Muscle layer of colon (tissue), 2 donors: ENCODE data around the gene ALKBH4.
"Not testable (repeated sequence)": the region's sequence is repeated elsewhere in the genome, so short reads cannot be mapped to it uniquely, and the experiment has no call there.

Experiments
- H3K27ac ChIP-seq: one replicate; pipeline ENCODE4 v1.7.0; 2013; ENCODE audit warnings: low read depth, mild to moderate bottlenecking, low read length, moderate library complexity
- H3K27me3 ChIP-seq, 2 donors: one replicate each; pipeline ENCODE4 v1.7.0; 2013; ENCODE audit warnings: low read length in 2 of 2, mild to moderate bottlenecking in 2 of 2; ENCODE audit not compliant: insufficient read depth in 2 of 2, control insufficient read depth in 1 of 2
- H3K36me3 ChIP-seq: one replicate; pipeline ENCODE4 v1.7.0; 2013; ENCODE audit warnings: mild to moderate bottlenecking, low read length; ENCODE audit not compliant: insufficient read depth
- H3K4me1 ChIP-seq: one replicate; pipeline ENCODE4 v1.7.0; 2013; ENCODE audit warnings: mild to moderate bottlenecking, low read length; ENCODE audit not compliant: insufficient read depth
- H3K4me3 ChIP-seq, 2 donors: one replicate each; pipeline ENCODE4 v1.7.0; 2013; ENCODE audit warnings: low read length in 2 of 2, low read depth in 1 of 2, mild to moderate bottlenecking in 1 of 2, moderate library complexity in 1 of 2
- H3K9ac ChIP-seq: one replicate; pipeline ENCODE4 v1.7.0; 2013; ENCODE audit warnings: low read length
- H3K9me3 ChIP-seq: one replicate; pipeline ENCODE4 v1.7.0; 2013; ENCODE audit warnings: mild to moderate bottlenecking, low read length
- donor health status: abdominal sarcoma.
- donor health status: Adenocarcinoma of cecum.

Gene ALKBH4

GRCh38 chr7:102474116-102474515 is 9.5 kb upstream of the ALKBH4 start:
- not testable (repeated sequence) for H3K27ac ChIP-seq, H3K27me3 ChIP-seq, H3K36me3 ChIP-seq, H3K4me3 ChIP-seq, H3K9me3 ChIP-seq, H3K9ac ChIP-seq, H3K4me1 ChIP-seq

DNA sequence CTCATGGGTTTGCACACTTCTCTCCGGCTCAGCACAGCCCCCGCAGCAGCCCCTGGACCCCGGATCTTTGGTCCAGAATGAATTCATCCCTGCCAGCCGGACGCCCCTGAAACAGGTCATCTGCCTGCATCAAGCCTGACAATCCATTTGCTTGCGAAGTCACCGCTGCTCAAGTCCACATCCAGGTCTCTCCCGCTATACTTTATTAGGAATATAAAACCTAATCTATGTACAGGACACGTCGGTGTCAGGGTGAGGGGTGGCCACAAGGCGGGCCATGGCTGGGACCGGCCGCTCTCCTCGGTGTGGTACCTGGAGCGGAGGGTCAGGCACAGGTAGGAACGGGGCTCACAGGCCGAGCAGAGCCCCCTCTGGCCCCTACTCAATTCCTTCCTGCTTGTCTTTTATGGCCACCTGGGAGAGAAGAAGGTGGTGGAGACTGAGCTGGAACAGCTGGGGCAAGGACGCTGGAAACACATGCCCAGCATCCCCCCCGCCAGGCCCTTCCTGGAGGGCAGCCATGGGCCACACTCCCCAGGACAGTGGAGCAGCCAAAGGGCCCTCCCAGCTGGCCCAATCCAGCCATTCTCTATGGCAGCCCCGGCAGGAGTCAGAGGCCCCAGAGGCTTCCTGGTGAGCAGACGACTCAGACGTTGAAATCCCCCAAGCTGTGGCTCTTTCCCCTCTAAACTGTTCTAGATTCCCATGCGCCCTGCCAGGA is 8.8 kb upstream of the ALKBH4 start:
- Histone ChIP-seq H3K27me3 (no peaks in the 10 kb centered on the region), H3K9me3 (no peaks in the 10 kb centered on the region), H3K4me1 (no peaks in the 10 kb centered on the region), H3K27ac (no peak overlapping the region), H3K36me3 (peaks cover 4% of the 10 kb centered on the region), H3K4me3 (no peak overlapping the region), H3K9ac (no peak overlapping the region)

DNA sequence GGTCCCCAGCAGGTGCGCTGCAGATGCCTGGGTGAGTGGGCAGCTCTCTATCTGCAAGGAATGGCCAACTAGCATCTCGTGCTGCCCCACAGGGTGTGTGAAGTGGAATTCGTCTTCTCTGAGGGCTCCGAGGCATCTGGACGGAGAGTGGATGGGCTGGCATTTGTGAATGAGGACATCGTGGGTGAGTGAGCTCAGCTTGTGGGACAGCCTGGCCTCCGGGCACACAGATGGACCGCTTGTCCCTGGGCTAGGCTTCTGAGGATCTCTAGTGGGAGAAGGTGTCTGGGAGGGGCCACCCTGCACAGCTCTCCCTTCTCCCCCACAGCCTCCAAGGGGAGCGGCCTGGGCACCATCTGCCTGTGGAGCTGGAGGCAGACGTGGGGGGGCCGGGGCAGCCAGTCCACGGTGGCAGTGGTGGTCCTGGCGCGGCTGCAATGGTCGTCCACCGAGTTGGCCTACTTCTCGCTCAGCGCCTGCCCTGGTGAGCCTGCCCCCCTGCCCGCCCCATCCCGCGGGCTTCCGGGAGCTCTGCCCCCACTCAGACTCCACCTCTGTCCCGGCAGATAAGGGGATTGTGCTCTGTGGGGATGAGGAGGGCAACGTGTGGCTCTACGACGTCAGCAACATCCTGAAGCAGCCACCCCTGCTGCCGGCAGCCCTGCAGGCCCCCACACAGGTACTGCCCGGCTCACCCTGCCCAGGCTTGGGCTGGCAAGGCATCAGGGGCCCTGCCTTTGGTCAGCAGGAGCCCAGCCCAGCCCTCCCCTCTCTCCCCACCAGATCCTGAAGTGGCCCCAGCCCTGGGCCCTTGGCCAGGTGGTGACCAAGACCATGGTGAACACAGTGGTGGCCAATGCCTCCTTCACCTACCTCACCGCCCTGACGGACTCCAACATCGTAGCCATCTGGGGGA is 7.7 kb upstream of the ALKBH4 start:
- peaks cover 4% of the 10 kb centered on the region for H3K36me3 ChIP-seq
- no peaks in the 10 kb centered on the region for H3K9me3 ChIP-seq
- H3K4me3 ChIP-seq: no peak overlapping the region
- no peak overlapping the region for H3K9ac ChIP-seq
- no peaks in the 10 kb centered on the region for H3K4me1 ChIP-seq
- no peaks in the 10 kb centered on the region for H3K27me3 ChIP-seq
- H3K27ac ChIP-seq: no peak overlapping the region

DNA sequence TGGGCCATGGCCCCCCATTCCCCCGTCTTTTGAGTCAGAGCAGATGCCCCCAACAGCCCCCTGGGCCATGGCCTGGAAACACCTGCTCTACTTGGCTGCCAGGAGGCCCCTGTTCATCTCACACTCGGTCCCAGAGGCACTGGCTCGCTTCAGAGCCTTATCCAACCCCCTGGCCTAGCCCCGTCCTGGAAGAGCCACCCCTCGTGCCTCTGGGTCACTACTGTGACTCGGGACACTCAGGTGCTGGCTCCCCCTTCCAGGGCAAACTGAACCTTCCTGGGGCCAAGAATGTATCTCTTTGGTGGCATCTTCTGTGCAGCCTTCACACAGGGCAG is 7.1 kb upstream of the ALKBH4 start:
- Histone ChIP-seq H3K9me3 (no peaks in the 10 kb centered on the region), H3K27me3 (no peaks in the 10 kb centered on the region), H3K36me3 (peaks cover 4% of the 10 kb centered on the region), H3K27ac (no peak overlapping the region), H3K4me1 (no peaks in the 10 kb centered on the region), H3K4me3 (no peak overlapping the region), H3K9ac (no peak overlapping the region)

DNA sequence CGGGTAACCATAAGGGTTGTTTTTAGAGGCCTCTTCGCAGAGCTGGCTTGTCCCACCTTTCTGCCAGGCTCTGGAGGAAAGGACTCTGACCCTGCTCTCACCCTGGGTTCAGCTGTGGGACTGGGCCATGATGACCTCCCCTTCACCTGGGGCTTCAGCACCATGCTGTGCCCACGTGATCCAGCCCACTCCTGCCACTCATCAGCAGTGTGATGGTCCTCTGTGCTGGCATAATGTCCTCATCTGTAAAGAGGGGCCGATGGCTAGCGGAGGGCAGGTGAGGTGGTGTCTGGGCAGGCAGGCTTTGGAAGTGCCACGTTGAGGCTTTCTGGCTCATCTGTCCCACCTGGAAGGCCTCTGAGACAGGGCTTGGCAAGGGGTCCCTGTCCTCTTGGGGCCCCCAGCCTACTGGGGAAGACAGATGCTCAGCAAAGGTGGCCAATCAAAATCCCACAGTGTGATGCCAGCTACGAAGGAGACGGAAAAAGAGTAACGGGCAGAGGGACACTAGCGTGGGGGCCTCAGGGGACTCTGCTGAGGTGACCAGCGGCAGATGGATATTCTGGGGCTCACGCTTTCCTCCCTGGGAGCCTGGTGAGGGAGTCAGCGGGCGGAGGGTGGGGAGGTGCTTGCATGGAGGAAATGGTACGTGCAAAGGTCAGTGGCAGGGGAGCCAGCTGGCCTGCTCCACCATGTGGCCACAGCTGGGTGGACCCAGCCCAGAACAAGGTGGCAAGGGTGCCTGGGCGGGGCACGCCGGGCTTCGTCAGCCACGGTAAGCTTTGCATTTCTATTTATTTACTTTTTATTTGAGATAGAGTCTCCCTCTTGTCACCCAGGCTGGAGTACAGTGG is 5.5 kb upstream of the ALKBH4 start:
- H3K27ac ChIP-seq: no peak overlapping the region
- H3K9me3 ChIP-seq: no peaks in the 10 kb centered on the region
- no peak overlapping the region for H3K9ac ChIP-seq
- H3K4me3 ChIP-seq: no peak overlapping the region
- peaks cover 7% of the 10 kb centered on the region for H3K4me1 ChIP-seq
- H3K36me3 ChIP-seq: peaks cover 4% of the 10 kb centered on the region
- no peaks in the 10 kb centered on the region for H3K27me3 ChIP-seq

GRCh38 chr7:102469351-102469971 is 4.8 kb upstream of the ALKBH4 start:
- no peak overlapping the region for H3K4me3 ChIP-seq
- H3K27ac ChIP-seq: no peak overlapping the region
- peaks cover 4% of the 10 kb centered on the region for H3K36me3 ChIP-seq
- peaks cover 7% of the 10 kb centered on the region for H3K4me1 ChIP-seq
- no peaks in the 10 kb centered on the region for H3K9me3 ChIP-seq
- H3K27me3 ChIP-seq: no peaks in the 10 kb centered on the region
- H3K9ac ChIP-seq: no peak overlapping the region

GRCh38 chr7:102468478-102469350 is 4.1 kb upstream of the ALKBH4 start:
- H3K4me1 ChIP-seq: peaks cover 11% of the 10 kb centered on the region
- H3K27me3 ChIP-seq: no peaks in the 10 kb centered on the region
- H3K4me3 ChIP-seq: no peak overlapping the region
- no peak overlapping the region for H3K27ac ChIP-seq
- H3K9me3 ChIP-seq: no peaks in the 10 kb centered on the region
- peaks cover 4% of the 10 kb centered on the region for H3K36me3 ChIP-seq
- no peak overlapping the region for H3K9ac ChIP-seq

DNA sequence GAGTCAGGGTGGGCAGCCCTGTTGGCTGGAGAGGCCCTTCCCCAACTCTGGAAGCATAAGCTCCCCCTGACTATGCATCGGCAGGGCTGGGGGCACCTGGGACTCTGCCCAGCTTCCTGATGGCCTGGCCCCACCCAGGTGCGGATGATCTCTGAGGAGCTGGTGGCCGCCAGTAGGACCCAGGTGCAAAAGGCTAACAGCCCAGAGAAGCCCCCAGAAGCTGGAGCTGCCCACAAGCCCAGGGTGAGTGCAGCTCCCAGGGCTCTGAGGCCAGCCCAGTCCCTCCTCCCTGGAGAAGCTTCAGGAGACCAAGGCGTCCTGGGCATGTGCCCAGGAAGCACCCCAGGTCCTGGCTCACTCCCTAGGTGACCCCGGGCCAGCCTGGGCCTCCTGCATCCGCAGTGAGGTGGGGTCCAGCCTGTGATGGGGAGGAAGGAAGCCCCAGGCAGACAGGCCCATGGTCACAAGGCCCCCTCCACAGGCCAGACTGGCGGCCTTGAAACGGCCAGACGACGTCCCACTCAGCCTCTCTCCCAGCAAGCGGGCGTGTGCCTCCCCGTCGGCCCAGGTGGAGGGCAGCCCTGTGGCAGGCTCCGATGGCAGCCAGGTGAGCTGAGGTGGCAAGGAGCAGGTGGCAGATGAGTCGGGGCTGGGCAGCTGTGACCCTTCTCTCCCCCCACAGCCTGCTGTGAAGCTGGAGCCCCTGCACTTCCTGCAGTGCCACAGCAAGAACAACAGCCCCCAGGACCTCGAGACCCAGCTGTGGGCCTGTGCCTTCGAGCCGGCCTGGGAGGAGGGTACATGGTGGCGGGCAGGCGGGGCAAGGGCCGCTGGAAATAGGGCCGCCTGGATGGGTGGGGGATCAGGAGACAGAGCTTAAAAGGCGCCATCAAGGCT is 3.2 kb upstream of the ALKBH4 start:
- Histone ChIP-seq H3K9ac (no peak overlapping the region), H3K27ac (no peak overlapping the region), H3K36me3 (peaks cover 4% of the 10 kb centered on the region), H3K27me3 (no peaks in the 10 kb centered on the region), H3K9me3 (no peaks in the 10 kb centered on the region), H3K4me3 (no peak overlapping the region), H3K4me1 (peaks cover 16% of the 10 kb centered on the region)

- no peak overlapping the region for H3K9ac ChIP-seq
- H3K27ac ChIP-seq: no peak overlapping the region
- H3K9me3 ChIP-seq: no peaks in the 10 kb centered on the region
- H3K4me3 ChIP-seq: peak overlapping the region; percentile 97 to 100
- H3K4me1 ChIP-seq: peaks cover 16% of the 10 kb centered on the region
- H3K27me3 ChIP-seq: no peaks in the 10 kb centered on the region
- peaks cover 4% of the 10 kb centered on the region for H3K36me3 ChIP-seq
Observed at GRCh38 chr7:102466097-102466496, 1.4 kb upstream of the ALKBH4 start.
